ENCODE measurements around the gene GFRA1. TPM values are rescaled to one million over a fixed set of nuclear protein-coding genes. Genes with fewer than 3 reads are reported as not detected.

Gene GFRA1
- polyA plus RNA-seq, 6 donors from 2014 or later: not detected

DNA sequence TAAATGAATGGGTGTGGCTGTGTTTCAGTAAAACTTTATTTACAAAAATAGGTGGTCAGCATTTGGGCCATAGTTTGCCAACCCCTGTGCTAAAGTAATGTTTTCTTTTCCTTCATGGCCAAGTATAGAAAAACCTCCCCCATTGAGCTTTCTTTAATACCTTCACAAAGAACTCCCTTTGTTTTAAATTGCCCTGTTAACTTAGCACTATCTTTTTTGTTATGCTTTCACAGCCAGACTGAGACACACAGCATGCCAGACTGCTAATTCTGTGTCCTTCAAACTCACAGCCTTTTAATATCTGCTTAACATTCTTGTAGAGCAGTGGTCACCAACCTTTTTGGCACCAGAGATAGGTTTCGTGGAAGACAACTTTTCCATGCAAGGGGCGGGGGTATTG is 78.0 kb downstream of the GFRA1 start:
- Mint-ChIP-seq H3K27ac (no peak overlapping the region), H3K9me3 (peaks cover 4 to 25% (median 13%) of the 10 kb centered on the region in 7 donors), H3K36me3 (no peaks in the 10 kb centered on the region), H3K4me1 (no peaks in the 10 kb centered on the region), H3K27me3 (peaks cover 0 to 4% (median 0%) of the 10 kb centered on the region in 3 donors), H3K4me3 (no peak overlapping the region)
- DNase-seq (no peak), ATAC-seq (ENCODE audit: low read depth in 2 of 2) (no peak)

DNA sequence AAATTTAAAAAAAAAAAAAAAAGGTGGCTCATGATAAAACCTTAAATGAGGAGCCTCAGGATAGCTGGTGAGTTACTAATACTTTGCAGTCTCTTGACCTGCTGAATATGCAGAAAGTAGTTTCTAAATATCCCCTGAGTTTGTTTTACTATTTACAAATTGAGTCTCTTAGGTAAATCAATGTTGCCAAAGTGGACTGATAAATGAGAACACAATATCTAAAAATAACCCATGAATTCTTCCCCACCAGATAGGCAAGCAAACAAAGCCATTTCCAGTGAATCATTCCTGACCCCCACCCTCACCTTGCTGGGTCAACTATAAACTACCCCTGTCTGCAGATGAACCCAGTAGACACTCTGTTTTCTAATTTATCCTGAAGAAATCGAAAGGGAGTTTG is 78.9 kb downstream of the GFRA1 start:
- Mint-ChIP-seq H3K9me3 (peaks cover 4 to 25% (median 13%) of the 10 kb centered on the region in 7 donors), H3K4me3 (no peak overlapping the region), H3K36me3 (no peaks in the 10 kb centered on the region)

DNA sequence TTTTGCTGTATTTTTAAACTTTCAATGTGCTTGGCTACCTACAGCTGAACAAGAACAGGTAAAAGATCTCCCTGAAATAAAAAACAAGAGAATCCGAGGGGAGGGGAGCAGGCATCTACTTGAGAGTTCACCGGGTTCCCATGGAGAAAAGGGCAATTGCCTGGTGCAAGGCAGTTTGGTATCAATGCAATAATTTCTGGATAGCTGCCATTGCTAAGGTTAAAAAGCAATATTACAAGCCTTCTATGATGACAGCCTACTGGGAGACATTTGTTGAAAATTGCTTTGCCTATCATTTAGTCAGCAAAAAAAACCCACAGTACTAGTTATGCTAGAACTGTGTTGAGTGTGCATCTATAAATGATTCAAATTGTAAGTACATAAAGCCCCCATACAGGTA is 82.1 kb downstream of the GFRA1 start:
- no peaks in the 10 kb centered on the region for H3K36me3 Mint-ChIP-seq
- ATAC-seq (ENCODE audit: low read depth in 2 of 2) (no peak), DNase-seq (no peak)
- no peak overlapping the region for H3K27ac Mint-ChIP-seq
- no peaks in the 10 kb centered on the region for H3K4me1 Mint-ChIP-seq
- H3K27me3 Mint-ChIP-seq: peaks cover 0 to 4% (median 0%) of the 10 kb centered on the region in 3 donors
- peaks cover 0 to 25% (median 13%) of the 10 kb centered on the region in 7 donors for H3K9me3 Mint-ChIP-seq
- no peak overlapping the region for H3K4me3 Mint-ChIP-seq

More for the DNA sequence above, 78.9 kb downstream of the GFRA1 start:
- H3K27ac Mint-ChIP-seq: no peak overlapping the region
- H3K4me1 Mint-ChIP-seq: no peaks in the 10 kb centered on the region
- DNase-seq (no peak), ATAC-seq (ENCODE audit: low read depth in 2 of 2) (no peak)
- H3K27me3 Mint-ChIP-seq: peaks cover 0 to 4% (median 0%) of the 10 kb centered on the region in 3 donors

DNA sequence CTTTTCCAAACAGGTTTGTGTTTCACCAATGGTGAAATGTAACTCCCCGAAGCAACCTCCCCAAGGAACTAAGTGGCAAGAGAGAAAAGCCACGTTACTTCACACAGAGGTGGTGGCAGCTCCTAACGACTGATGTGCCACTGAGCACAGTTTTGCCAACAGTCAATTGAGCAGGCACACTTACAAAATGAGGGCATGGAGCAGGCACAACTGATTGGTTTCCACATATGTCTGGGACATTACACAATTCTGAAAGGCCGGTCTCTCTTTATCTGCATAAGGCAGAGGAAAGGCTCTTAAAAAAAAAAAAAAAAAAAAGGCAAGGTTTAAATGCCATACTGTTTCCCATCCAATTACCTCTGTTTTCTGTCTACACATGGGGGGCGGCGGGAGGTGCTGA is 86.7 kb downstream of the GFRA1 start:
- Mint-ChIP-seq H3K27ac (no peak overlapping the region), H3K4me3 (no peak overlapping the region), H3K36me3 (no peaks in the 10 kb centered on the region), H3K9me3 (peaks cover 0 to 8% (median 2%) of the 10 kb centered on the region in 7 donors), H3K27me3 (peaks cover 0 to 4% (median 0%) of the 10 kb centered on the region in 3 donors), H3K4me1 (no peaks in the 10 kb centered on the region)
- DNase-seq: no peak
- no peak for ATAC-seq (ENCODE audit: low read depth in 2 of 2)

DNA sequence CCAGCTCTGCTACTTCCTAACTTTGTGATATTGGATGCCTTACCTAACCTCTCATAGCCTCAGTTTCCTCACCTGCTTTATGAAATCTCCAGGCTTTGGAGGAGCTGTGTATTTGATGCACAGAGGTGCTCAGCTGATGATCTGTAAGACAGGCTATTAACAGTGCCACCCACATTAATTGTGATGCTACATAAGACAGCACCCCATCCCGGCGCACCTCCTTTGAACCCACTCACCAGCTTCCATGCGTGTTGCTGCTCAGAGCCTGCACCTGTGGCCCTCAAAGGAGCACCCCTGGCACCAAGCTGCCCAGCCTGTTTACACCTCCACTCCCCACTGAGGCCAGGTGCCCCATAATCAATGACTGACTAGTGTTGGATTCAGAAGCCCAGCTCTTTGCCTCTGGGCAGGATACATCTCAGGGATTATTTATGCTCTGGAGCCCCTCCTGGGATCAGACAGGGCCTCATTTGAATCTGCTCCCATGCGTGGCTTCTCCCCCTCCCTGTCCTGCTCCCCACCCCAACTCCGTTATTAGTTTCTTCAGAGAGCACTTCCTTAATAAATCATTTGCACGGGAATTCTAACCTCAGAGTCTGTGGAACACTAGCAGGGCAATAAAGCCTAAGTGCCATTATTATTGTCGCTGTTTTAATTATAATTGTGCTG is 87.7 kb downstream of the GFRA1 start:
- DNase-seq (no peak), ATAC-seq (ENCODE audit: low read depth in 2 of 2) (no peak)
- no peak overlapping the region for H3K4me3 Mint-ChIP-seq
- H3K9me3 Mint-ChIP-seq: peaks cover 0 to 8% (median 0%) of the 10 kb centered on the region in 7 donors
- H3K36me3 Mint-ChIP-seq: no peaks in the 10 kb centered on the region
- H3K27me3 Mint-ChIP-seq: no peaks in the 10 kb centered on the region
- no peaks in the 10 kb centered on the region for H3K4me1 Mint-ChIP-seq
- H3K27ac Mint-ChIP-seq: no peak overlapping the region

DNA sequence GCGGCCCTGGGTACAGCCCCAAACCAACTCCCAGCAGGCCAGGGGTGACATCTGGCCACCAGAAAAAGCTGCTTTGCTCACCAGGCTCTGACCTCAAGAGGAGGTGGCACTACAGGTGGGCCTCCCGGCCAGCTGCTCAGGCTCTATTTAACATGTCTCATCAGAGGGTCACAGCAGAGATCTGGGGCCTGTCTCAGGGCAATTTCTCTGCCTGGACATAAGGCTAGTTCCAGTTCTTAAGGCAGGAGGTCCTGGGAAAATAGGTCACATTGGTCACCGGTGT is 88.6 kb downstream of the GFRA1 start:
- Mint-ChIP-seq H3K27me3 (no peaks in the 10 kb centered on the region), H3K9me3 (peaks cover 0 to 8% (median 0%) of the 10 kb centered on the region in 7 donors), H3K4me3 (no peak overlapping the region), H3K27ac (no peak overlapping the region), H3K36me3 (no peaks in the 10 kb centered on the region), H3K4me1 (no peaks in the 10 kb centered on the region)
- DNase-seq (no peak), ATAC-seq (ENCODE audit: low read depth in 2 of 2) (no peak)

DNA sequence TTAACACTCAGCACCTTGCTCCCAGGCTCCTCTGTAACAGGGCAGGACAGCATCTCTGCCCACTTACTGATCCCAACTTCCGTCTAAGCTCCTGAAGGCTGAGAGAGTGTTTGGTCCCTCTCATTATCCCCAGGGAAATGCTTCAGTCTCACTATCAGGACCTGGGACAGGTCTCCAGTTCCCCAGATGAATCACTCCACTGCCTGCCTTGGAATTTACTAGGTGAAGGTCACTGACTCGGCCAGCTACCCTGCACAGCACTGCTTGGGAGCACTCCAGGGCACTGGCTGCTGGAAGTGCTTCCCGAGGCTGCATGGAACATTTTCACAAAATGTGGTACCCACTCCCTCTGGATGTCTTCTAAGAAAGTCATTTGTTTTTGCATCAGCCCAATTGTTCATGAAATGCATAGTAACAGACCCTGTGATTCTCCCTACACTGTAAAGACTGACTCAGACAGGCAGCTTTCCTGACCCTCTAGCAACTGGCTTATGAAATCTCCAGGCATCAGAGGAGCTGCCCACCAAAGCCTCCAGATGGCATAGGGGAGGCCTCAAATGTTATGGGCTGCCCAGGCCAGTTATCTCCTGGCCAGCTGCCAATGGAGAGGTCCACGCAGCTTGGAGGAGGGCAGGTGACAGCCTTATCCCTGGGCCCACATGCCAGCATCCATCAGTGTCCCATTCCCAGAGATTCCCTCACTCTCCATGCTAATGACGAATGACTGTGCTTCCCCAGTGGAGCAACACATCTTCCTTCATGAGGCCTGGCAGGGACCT is 89.1 kb downstream of the GFRA1 start:
- H3K4me1 Mint-ChIP-seq: no peaks in the 10 kb centered on the region
- H3K9me3 Mint-ChIP-seq: peaks cover 0 to 8% (median 0%) of the 10 kb centered on the region in 7 donors
- no peak for DNase-seq
- no peak overlapping the region for H3K4me3 Mint-ChIP-seq
- no peaks in the 10 kb centered on the region for H3K27me3 Mint-ChIP-seq
- no peak overlapping the region for H3K27ac Mint-ChIP-seq
- no peaks in the 10 kb centered on the region for H3K36me3 Mint-ChIP-seq
- ATAC-seq (ENCODE audit: low read depth in 2 of 2): no peak

DNA sequence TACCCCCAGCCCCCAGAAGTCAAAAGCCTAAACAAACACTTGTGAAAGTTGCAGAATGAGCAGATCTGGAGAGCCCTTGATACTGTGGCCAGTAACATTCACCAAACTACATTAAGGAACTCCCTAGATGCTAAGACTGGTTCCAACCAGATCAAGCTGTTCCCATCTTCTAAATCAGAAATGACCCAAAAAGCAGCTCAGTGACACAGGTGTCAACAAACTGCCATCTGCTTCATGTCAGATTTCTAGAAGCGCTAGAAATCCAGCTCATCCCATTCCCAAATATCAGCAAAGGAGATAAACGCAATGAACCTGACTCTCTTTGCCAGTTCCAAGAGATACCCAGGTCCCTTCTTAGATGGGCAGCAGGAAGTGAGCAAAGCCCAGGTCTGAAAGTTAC is 90.6 kb downstream of the GFRA1 start:
- Mint-ChIP-seq H3K4me3 (no peak overlapping the region), H3K4me1 (no peaks in the 10 kb centered on the region), H3K36me3 (no peaks in the 10 kb centered on the region), H3K9me3 (peaks cover 0 to 8% (median 0%) of the 10 kb centered on the region in 7 donors), H3K27ac (no peak overlapping the region), H3K27me3 (no peaks in the 10 kb centered on the region)
- no peak for ATAC-seq (ENCODE audit: low read depth in 2 of 2)
- no peak for DNase-seq

DNA sequence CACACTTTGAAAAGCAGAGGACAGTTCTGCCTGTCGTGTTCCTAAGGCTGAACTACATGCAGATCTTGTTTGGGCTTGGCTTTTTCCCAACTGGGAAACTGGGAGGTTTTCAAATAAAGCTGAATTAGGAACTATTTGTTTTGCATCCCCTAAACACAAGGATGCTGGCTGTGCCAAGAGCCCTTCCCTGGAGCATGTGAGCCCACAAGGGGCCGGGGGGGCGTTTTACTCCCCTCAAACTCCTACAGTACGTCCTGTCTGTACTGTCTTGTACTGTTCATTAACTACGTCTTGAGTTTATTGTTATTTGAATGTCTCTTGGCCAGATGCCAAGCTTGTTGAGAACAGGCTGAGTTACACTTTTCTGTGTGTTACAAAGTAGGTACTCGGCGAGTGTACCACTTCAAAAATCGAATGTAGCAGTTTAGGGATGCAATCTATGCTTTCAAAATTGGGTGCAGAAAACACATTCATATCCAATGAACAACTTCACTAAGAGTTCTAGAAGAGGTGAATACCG is 94.9 kb downstream of the GFRA1 start:
- Mint-ChIP-seq H3K27me3 (no peaks in the 10 kb centered on the region), H3K27ac (no peak overlapping the region), H3K9me3 (peaks cover 0 to 6% (median 2%) of the 10 kb centered on the region in 7 donors), H3K4me3 (no peak overlapping the region), H3K4me1 (no peaks in the 10 kb centered on the region), H3K36me3 (no peaks in the 10 kb centered on the region)
- ATAC-seq (ENCODE audit: low read depth in 2 of 2) (no peak), DNase-seq (no peak)

DNA sequence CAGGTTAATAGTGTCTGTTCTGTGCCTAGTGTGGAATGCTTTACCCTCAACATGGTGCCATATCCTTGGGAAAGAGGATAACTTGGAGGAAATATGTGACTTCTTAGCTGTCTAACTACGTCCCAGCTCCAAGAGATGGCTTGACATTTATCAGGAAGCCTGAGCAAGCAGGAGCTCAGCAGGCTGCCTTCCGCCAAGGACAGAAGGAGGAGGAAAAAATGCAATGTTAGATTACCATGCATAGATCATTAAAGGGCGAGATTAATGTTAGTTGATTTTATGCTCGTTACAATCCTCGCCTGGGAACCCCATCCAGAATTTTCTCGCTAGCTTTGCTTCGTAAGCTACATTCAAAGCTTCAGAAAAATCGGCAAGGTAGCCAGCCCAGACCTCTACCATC is 97.8 kb downstream of the GFRA1 start:
- H3K27me3 Mint-ChIP-seq: no peaks in the 10 kb centered on the region
- no peak for ATAC-seq (ENCODE audit: low read depth in 2 of 2)
- no peak overlapping the region for H3K4me3 Mint-ChIP-seq

DNA sequence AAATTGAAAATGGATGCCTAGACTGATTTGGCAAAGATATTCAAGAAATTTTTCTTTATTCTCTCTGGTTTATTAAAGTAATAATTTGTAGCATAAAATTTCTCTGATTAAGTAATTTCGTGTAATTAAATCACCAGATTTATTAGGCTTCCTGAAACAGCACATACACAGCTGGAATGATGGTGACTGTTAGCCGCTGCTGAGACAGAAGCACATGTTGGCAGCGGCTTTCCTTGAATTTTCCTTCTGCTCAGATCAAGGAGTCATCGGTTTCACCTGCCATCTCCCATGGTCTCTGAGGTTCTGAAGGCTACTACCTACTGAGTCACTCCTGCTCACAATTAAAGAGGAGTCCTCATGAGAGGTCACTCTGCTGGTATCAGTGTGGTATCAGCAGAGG is 101.5 kb downstream of the GFRA1 start:
- DNase-seq (no peak), ATAC-seq (ENCODE audit: low read depth in 2 of 2) (no peak)
- no peak overlapping the region for H3K27ac Mint-ChIP-seq
- H3K27me3 Mint-ChIP-seq: no peaks in the 10 kb centered on the region
- no peaks in the 10 kb centered on the region for H3K36me3 Mint-ChIP-seq
- H3K4me3 Mint-ChIP-seq: no peak overlapping the region
- H3K4me1 Mint-ChIP-seq: no peaks in the 10 kb centered on the region
- H3K9me3 Mint-ChIP-seq: peaks cover 2 to 13% (median 7%) of the 10 kb centered on the region in 7 donors

More for the DNA sequence above, 97.8 kb downstream of the GFRA1 start:
- DNase-seq: no peak
- peaks cover 0 to 8% (median 2%) of the 10 kb centered on the region in 7 donors for H3K9me3 Mint-ChIP-seq
- no peaks in the 10 kb centered on the region for H3K4me1 Mint-ChIP-seq
- no peaks in the 10 kb centered on the region for H3K36me3 Mint-ChIP-seq
- no peak overlapping the region for H3K27ac Mint-ChIP-seq

DNA sequence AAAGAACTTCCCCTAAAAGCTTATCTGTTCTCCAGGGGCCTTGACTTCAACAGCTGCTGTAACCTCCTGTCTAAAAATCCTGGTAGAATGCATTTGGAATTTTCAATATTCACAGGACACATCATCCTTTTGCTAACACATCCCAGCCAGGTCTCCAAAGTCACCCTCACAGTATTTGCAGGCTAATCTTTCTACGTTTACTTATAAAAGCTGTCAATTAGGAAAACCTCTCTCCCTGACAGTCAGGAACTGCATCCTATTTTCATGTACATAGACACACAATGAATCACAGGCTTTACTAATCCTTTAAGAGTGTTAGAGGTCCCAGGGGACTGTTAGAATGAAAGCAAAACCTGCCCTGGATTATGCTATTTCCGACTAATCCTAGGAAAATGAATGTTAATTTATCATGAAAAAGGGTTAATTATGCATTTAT is 102.2 kb downstream of the GFRA1 start:
- Mint-ChIP-seq H3K27ac (no peak overlapping the region), H3K36me3 (no peaks in the 10 kb centered on the region), H3K4me3 (no peak overlapping the region), H3K9me3 (peaks cover 1 to 17% (median 12%) of the 10 kb centered on the region in 7 donors), H3K27me3 (no peaks in the 10 kb centered on the region), H3K4me1 (no peaks in the 10 kb centered on the region)
- ATAC-seq (ENCODE audit: low read depth in 2 of 2) (no peak), DNase-seq (no peak)

DNA sequence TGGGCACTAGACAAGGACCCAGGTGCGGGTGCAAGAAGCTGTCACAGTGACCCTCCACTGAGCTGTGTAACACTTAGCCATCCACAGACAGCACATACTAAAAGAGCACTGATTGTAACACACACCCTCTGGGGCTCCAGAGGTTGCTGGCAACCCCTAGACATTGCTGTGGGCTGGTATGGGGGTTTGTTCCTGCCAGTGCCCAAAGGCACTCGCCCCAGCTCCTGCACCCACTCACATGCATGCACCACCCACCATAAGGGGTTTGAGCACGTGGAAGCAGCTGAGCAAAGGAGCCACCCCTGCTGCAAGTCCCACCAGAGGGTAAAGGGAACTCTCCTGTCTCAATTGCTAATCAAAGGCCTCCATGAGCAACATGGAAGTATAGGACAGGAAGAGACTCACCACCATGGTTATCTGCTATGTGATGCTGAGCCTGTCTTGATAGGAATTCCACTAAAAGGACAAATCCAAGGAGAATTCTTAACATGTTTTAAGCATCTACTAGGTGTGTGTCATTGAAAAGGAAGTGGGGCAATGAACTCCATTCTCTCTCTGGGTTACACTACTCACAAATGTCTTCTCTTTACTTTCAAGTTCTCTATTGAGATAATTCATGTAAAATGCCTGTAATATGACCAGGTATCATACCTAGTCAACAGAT is 103.1 kb downstream of the GFRA1 start:
- Mint-ChIP-seq H3K36me3 (no peaks in the 10 kb centered on the region), H3K27me3 (no peaks in the 10 kb centered on the region), H3K4me1 (no peaks in the 10 kb centered on the region), H3K27ac (no peak overlapping the region), H3K9me3 (peaks cover 1 to 17% (median 12%) of the 10 kb centered on the region in 7 donors), H3K4me3 (no peak overlapping the region)
- DNase-seq (no peak), ATAC-seq (ENCODE audit: low read depth in 2 of 2) (no peak)

DNA sequence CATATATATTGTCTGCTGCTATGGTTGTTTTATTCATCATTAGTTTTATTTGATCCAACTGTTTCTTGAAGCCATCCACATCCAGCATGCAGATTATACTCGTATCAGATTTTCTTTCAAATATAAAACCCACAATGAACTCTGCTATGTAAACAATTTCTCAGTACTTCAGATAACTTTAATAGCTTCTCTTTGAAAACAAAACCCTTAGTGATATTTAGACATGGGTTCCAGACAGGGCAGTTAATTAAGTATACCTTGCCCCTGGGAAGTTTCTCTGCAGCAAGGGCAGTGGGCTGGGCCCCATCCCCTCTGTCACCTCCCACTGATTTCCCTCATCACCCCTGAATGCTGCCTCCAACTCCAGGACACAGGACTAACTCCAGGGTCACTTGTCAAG is 104.3 kb downstream of the GFRA1 start:
- Mint-ChIP-seq H3K4me1 (no peaks in the 10 kb centered on the region), H3K9me3 (peaks cover 1 to 17% (median 13%) of the 10 kb centered on the region in 7 donors), H3K36me3 (no peaks in the 10 kb centered on the region), H3K27ac (no peak overlapping the region), H3K4me3 (no peak overlapping the region), H3K27me3 (no peaks in the 10 kb centered on the region)
- DNase-seq: no peak
- ATAC-seq (ENCODE audit: low read depth in 2 of 2): no peak

Data from naive B cell (primary cell).